ENCODE data around the gene COL6A3.

Gene COL6A3

DNA sequence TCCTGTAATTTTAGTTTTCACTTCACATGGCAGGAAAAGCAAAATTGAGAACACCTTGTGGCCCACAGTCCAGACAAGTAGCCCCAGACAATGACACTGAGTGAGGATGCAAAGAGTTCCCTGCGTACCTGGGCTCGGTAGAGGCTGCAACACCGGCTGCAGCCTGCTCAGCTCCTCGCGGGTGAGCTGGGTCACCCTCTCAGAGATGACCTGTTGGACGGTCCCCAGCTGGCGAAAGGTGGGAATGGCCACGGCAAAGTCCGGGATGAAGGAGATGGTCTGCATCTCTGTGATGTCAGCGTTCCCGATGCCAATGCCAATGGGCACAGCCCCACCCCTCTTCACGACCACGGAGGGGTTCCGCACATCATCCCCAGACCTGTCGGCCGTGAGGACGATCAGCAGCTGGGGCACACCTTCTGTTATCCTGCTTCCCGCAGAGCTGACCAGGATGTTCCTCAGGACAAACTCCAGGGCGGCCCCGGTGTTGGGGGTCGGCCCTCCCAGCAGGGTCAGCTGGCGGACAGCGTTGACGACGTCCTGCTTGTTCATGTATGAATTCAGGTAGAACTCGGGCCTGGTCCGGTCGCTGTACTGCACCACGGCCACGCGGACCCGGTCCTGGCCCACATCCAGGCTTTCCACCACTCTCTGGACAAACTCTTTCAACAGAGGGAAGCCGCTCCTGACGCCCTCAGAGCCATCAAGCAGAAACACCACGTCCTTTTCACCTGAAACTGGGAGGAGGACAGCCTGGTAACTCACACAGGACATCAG lies 39.5 kb downstream of the COL6A3 start:
- H3K4me3 ChIP-seq (ENCODE audit: low read length), result no peak overlapping the region
- TF ChIP-seq, protein P1, sequence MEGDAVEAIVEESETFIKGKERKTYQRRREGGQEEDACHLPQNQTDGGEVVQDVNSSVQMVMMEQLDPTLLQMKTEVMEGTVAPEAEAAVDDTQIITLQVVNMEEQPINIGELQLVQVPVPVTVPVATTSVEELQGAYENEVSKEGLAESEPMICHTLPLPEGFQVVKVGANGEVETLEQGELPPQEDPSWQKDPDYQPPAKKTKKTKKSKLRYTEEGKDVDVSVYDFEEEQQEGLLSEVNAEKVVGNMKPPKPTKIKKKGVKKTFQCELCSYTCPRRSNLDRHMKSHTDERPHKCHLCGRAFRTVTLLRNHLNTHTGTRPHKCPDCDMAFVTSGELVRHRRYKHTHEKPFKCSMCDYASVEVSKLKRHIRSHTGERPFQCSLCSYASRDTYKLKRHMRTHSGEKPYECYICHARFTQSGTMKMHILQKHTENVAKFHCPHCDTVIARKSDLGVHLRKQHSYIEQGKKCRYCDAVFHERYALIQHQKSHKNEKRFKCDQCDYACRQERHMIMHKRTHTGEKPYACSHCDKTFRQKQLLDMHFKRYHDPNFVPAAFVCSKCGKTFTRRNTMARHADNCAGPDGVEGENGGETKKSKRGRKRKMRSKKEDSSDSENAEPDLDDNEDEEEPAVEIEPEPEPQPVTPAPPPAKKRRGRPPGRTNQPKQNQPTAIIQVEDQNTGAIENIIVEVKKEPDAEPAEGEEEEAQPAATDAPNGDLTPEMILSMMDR (IDR thresholded peaks at IDR 0.05; ENCODE audit: insufficient read depth, low read depth, low read length, missing control alignments), result no peak
- no peak for DNase-seq (ENCODE audit: low read depth)

DNA sequence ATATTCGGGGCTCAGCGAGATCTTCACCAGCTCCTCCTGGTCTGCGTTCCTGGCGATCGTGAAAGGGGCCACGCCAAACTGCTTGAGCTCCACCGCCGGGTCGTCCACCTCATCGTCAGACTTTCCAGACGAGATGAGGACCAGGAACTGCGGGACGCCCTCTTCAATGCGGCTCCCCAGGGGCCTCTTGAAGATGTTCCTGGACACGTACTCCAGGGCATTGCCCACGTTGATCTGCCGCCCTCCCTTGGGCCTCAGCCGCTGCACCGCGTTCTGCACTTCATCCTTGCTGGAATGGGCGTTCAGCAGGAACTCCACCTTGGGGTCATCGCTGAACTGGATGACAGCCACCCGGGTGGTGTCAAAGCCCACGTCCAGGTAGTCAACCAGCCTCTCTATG lies 42.1 kb downstream of the COL6A3 start:
- TF ChIP-seq, protein P1 (IDR thresholded peaks at IDR 0.05; ENCODE audit: insufficient read depth, low read depth, low read length, missing control alignments), result no peak
- DNase-seq (ENCODE audit: low read depth), result no peak
- H3K4me3 ChIP-seq (ENCODE audit: low read length), result no peak overlapping the region

DNA sequence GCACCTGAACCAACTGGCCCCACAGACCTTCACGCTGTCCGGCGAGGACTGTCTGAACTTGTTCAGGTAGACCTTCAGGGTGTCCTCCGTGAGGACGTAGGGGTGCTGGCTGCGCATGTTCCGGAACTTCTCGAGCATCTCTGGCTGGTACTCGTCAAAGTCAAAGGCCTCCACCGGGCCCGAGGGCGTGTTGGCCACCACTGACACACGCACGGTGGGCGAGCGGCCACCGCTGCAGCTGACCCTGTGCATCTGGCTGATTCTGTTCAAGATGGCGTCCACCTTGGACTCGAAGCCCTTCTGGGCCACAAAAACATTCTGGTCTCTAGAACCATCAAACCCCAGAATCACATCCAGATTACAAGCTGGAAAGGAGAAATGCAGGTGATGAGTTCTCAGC lies 48.3 kb downstream of the COL6A3 start:
- TF ChIP-seq, protein P1 (IDR thresholded peaks at IDR 0.05; ENCODE audit: insufficient read depth, low read depth, low read length, missing control alignments), result no peak
- DNase-seq (ENCODE audit: low read depth), result no peak
- H3K4me3 ChIP-seq (ENCODE audit: low read length), result no peak overlapping the region

DNA sequence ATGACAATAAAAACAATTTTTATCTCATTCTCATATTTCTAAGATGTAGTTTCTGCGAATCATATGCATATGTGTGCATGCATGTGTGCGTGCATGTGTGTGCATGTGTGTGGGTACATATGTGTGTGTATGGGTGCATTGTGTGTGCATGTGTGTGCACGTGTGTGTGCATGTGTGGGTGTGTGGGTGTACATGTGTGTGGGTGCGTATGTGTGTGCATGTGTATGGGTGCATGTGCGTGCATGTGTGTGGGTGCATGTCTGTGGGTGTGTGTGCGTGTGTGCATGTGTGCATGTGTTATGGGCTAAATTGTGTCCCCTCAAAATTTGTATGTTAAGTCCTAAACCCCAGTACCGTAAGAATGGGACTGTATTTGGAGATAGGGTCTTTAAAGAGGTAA lies 49.3 kb downstream of the COL6A3 start:
- no peak for DNase-seq (ENCODE audit: low read depth)
- TF ChIP-seq, protein P1 (IDR thresholded peaks at IDR 0.05; ENCODE audit: insufficient read depth, low read depth, low read length, missing control alignments), result no peak
- no peak overlapping the region for H3K4me3 ChIP-seq (ENCODE audit: low read length)

DNA sequence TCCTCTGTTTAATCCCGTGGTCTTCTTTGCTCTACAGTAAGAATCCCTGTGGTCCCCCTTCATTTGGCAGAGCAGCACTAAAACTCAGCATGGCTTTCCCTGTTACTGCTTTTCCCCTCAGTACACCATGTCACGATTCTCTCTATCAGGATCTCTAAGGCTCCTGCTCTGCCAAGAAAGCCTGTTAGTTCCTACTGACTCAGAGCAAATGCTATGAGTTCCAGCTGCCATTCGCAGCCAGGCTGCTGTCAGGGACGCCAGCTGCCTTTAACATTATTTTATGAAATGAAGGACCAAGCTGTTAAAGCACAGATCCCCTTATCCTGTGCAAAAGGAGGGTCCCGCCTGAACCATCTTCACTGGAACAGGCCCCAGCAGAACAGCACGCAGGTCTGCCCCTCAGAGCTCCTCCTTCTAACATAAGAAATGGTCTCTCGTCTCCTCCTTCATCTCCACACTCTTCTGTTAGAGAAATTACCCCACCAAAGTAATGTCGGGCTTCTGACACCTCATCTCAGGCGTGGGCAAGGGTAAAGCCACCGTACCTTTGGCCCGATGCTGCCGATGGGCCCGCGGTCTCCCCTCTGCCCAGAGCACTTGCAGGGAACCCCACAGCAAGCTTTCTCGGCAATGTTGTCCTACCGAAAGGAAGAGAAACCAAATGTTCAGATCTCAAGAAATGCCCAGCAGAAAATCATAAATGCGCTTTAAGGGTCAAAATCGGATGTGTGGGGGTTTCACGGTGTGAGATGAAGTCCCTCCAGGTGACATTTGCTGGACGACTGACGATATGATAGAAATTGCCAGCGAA lies 52.6 kb downstream of the COL6A3 start:
- no peak overlapping the region for H3K4me3 ChIP-seq (ENCODE audit: low read length)
- DNase-seq (ENCODE audit: low read depth), result no peak
- TF ChIP-seq, protein P1 (IDR thresholded peaks at IDR 0.05; ENCODE audit: insufficient read depth, low read depth, low read length, missing control alignments), result no peak

DNA sequence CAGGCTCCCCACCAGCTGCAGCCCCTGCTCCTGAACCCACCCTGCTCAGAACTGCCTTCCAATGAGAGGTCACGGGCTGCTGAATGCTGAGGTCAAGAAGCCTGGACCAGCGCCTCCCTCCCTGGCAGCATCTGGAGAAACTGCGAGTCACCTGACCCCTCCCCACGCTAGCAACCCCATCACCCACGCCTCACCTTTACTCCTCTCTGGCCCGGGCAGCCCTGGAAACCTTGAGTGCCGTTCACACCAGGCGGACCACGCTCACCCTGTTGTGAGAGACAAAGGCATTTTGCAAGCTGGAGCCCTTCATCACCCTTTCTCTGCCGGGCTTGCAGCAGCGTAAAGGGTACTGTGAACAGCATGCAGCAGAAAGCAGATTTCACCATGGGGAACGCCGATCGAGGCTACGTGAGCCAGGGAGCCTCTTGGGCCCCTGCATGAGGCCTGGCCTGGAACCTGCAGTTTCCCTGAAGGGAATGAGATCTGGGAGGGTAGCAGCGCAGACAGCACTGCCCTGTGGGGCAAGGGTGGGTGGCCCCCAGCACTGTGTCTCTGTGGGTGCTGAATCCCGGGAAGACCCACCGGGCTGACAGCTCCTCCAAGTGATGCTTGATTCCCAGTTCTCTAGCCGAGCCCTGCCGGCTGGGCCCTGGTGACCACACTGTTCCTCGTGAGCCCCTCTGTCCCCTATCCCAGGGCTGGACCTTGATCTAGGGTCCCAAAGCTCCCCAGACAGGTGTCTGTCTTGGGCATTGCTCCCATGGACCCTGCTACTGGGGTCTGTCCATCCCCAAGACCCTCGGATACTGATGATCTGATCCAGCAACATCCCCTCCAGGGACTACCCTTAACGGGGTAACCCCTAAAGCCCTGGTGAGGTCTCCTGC lies 53.8 kb downstream of the COL6A3 start:
- TF ChIP-seq, protein P1 (IDR thresholded peaks at IDR 0.05; ENCODE audit: insufficient read depth, low read depth, low read length, missing control alignments), result no peak
- DNase-seq (ENCODE audit: low read depth), result no peak
- H3K4me3 ChIP-seq (ENCODE audit: low read length), result no peak overlapping the region
